Stimulated activated naive CD8-positive, alpha-beta T cell treated with anti-CD3 and anti-CD28 coated beads, Interleukin-15, amount 100 ng/mL, for 72 hours (primary cell): ENCODE data around the gene SGMS2.
"Not testable (repeated sequence)": the region's sequence is repeated elsewhere in the genome, so short reads cannot be mapped to it uniquely, and the experiment has no call there.

Experiments used
- ATAC-seq: fragments of 150-1000 bp; cut with Tn5 transposase; 2 replicates; pipeline ENCODE4 v1.10.0; 2021; ENCODE audit warnings: mild to moderate bottlenecking, moderate library complexity
- DNase-seq, 2 donors: peaks; one replicate each; pipeline ENCODE4 v3.0.0; 2021 to 2022
- H3K27ac Mint-ChIP-seq, 2 donors: one replicate each; pipeline ENCODE4 v1.8.0; 2022; ENCODE audit warnings: mild to moderate bottlenecking in 2 of 2, mixed read lengths in 2 of 2, moderate library complexity in 2 of 2
- H3K27me3 Mint-ChIP-seq: one replicate; pipeline ENCODE4 v1.8.0; 2022; ENCODE audit warnings: mixed read lengths
- H3K4me1 Mint-ChIP-seq: one replicate; pipeline ENCODE4 v1.8.0; 2022; ENCODE audit warnings: mild to moderate bottlenecking, mixed read lengths
- H3K4me3 Mint-ChIP-seq, 2 donors: one replicate each; pipeline ENCODE4 v1.8.0; 2022; ENCODE audit warnings: mild to moderate bottlenecking in 2 of 2, mixed read lengths in 2 of 2, moderate library complexity in 1 of 2
- H3K9me3 Mint-ChIP-seq, 2 donors: one replicate each; pipeline ENCODE4 v1.8.0; 2022; ENCODE audit warnings: mixed read lengths in 2 of 2

SGMS2 gene

DNA sequence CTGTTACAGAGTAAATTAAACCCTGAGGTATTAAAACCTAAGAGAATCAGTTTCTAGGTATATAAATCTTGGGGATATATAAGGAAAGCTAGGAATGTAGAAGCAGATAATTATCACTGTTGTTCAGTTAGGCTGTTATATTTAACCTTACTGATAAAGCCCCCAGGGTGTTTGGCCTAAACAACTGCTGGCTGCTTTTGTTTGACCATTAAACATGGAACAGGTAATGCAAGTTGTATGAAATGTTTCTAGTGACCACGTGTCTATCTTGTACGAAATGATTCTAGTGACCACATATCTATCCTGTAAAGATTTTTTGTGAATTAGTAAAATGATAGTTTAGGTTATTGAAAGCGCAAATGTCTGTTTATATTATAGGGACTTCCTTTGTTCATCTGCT lies 52.6 kb downstream of the SGMS2 start:
- Mint-ChIP-seq H3K9me3 (peaks cover 0 to 7% of the 10 kb centered on the region in 2 donors), H3K4me1 (no peaks in the 10 kb centered on the region), H3K27me3 (peaks cover 20% of the 10 kb centered on the region), H3K27ac (no peak overlapping the region), H3K4me3 (no peak overlapping the region)
- ATAC-seq (no peak), DNase-seq (no peak)

DNA sequence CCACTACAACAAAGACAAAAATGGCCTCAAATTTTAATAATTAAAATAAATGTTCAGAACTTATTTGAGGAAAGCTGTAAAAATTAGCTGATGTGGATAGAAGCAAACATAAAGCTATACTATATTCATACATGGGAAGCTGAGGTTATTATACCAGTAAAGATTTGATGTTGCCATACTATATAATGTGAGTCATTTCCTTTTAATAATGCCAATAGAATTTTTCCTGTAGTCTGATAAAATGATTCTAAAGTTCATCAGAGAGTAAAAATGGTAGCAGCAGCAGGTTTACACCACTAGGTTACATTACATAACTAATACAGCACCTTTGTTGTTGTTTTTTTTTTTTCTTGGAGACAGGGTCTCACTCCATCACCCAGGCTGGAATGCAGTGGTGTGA lies 61.1 kb downstream of the SGMS2 start:
- Mint-ChIP-seq H3K27ac (no peak overlapping the region), H3K4me1 (no peaks in the 10 kb centered on the region), H3K9me3 (no peaks in the 10 kb centered on the region), H3K4me3 (no peak overlapping the region), H3K27me3 (peaks cover 18% of the 10 kb centered on the region)
- DNase-seq: no peak
- ATAC-seq: no peak

DNA sequence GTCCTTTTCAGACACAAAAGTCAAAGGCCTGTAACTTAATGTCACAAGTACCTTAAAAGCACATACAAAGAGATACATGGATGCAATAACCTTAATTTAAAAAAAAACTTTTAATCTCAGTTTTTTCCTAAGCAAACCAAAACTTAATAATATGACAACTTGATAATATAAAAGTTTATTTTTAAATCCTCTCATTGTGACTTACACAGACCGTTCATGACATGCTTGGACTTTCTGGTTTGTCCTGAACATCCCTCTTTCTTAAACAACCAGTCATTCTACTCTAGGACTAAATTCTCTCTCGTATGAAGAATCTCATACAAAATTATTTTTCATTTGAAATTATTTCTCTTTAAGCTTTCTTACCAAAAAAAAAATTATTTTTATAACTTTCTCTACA lies 63.5 kb downstream of the SGMS2 start:
- no peak for ATAC-seq
- DNase-seq: no peak
- Mint-ChIP-seq H3K4me1 (no peaks in the 10 kb centered on the region), H3K4me3 (no peak overlapping the region), H3K27me3 (peaks cover 8% of the 10 kb centered on the region), H3K9me3 (no peaks in the 10 kb centered on the region), H3K27ac (no peak overlapping the region)

DNA sequence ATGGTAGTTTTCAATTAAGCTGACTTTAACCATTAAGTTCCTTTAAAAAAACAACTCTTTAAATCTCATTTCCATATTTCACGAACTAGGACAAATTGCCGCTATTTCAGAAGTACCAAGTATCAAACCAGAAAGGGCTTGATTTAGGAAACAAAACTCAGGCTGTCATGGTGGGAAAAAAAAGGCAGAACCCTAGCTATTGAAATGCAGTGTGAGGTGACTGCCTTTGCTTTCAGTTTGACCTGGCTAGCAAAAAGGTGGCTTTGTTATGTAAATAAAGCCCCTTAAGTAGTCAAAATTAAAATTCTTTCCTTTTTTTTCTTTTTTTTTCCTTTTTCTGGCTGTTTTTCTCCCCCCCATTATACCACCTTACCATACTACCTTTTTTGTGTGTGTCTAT lies 66.0 kb downstream of the SGMS2 start:
- no peak for DNase-seq
- Mint-ChIP-seq H3K9me3 (no peaks in the 10 kb centered on the region), H3K4me3 (no peak overlapping the region), H3K4me1 (no peaks in the 10 kb centered on the region), H3K27me3 (peaks cover 11% of the 10 kb centered on the region), H3K27ac (no peak overlapping the region)
- no peak for ATAC-seq

DNA sequence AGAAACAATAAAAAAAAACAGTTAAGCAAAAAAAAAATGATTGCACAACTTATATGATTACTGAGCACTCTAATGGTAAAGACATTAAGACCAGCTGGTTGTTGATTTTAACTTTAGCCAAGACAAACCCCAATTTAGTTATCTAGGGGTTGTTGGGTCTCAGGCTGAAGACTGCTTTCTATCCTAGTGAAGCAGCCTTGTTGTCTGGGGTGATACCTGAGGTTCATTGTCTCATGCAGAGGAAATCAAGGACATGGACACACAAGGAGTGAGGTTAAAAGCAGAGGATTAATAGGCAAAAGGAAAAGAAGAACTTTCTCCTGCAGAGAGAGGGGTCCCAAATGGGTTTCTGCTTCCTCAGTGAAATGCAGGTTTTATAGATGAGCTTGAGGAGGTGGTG lies 66.6 kb downstream of the SGMS2 start:
- DNase-seq: no peak
- Mint-ChIP-seq H3K9me3 (no peaks in the 10 kb centered on the region), H3K27me3 (peaks cover 14% of the 10 kb centered on the region), H3K4me3 (no peak overlapping the region), H3K4me1 (no peaks in the 10 kb centered on the region), H3K27ac (no peak overlapping the region)
- no peak for ATAC-seq

DNA sequence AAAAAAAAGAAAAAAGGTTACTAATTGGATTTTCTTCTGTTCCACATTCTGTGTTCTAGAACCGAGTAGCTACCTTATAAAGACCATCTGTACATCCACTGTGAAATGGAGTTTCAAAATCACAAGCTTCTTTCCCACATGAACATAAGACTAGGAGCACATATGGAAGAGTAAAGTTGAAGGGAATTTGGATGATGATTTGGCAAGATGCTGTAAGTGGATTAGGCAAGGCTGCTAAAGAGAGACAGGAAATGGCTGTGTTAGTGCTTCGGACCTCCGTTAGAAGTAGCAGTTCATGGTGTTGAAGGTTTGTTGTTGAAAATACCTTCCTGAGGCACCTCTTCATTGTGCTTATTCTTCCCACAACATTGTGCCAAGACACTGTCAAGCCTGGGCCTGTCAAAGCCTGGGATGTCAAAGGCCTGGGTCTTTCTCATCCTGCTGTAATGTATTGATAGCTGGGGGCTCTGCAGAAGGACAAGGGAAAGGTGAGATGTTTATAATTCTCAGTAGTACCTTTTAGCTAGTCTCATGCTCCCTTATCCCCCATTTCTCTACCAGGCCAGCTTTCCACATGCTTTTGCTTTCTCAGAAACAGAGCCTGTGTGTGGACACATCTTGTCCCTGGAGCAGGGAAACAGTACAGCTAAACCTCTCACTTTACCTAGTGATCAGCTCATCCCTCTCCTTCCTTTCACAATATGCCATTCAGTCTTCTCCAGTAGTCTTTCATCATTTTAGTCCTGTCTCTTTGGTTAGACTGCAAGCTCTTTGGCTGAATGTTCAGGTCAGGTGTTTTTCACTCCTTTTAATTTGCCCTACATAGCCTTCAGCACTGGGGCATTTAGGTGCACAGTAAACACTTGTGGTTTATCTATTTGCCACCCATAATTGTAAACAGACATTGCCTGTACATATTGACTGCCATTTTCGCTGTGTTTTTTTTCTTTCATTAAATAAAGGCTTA lies 68.7 kb downstream of the SGMS2 start:
- no peaks in the 10 kb centered on the region for H3K9me3 Mint-ChIP-seq
- no peak for ATAC-seq
- peaks cover 19% of the 10 kb centered on the region for H3K27me3 Mint-ChIP-seq
- DNase-seq: no peak
- no peaks in the 10 kb centered on the region for H3K4me1 Mint-ChIP-seq
- no peak overlapping the region for H3K27ac Mint-ChIP-seq
- no peak overlapping the region for H3K4me3 Mint-ChIP-seq

DNA sequence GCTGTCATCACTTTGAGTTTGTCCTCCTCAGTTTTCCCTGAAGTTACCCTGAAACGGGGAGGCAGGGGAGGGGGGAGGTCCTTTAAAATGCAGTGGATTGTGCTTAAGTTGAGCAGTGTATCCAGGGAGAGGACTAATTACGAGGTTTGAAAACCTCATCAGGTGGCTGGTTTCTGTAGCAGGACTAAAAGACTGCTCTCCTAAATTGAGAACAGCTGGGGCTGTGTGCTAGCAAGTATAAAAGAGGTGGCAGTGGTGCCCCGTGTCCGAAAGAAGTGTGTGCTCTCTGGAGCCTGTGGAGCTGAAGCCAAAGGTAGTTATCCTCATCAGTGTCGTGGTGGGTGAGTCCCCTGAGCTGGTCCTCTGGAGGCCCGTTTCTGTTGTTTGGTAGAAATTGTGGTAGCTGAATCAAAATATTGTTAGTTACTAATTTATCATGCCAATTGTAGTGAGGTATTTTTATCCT lies 69.4 kb downstream of the SGMS2 start:
- no peak overlapping the region for H3K4me3 Mint-ChIP-seq
- no peaks in the 10 kb centered on the region for H3K9me3 Mint-ChIP-seq
- H3K4me1 Mint-ChIP-seq: no peaks in the 10 kb centered on the region
- ATAC-seq (no peak), DNase-seq (no peak)
- no peak overlapping the region for H3K27ac Mint-ChIP-seq
- peaks cover 19% of the 10 kb centered on the region for H3K27me3 Mint-ChIP-seq

DNA sequence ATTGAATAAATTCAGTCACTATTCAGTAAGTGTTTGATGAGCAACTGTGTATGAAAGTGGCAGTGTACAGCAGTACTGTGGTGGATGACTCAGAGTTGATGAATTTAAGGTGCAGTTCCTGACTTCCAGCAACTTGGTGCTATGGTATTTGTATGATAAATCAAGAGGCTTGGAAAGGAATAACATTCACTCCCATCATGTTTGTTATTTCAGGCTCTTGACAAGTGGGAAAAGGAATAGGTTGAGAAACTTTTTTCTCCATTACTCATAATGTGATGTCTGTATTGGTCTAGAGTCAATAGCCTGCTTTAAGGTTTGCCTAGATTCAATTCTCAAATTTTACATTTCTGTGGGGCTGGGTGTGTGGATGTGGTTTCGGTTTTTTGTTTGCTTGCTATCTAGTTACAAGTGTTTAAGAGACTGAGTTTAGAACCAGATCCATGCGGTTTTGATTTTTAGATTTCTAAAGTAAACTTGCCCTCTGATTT lies 71.5 kb downstream of the SGMS2 start:
- H3K4me1 Mint-ChIP-seq: no peaks in the 10 kb centered on the region
- no peak overlapping the region for H3K27ac Mint-ChIP-seq
- ATAC-seq: peak; percentile 93
- peaks cover 19% of the 10 kb centered on the region for H3K27me3 Mint-ChIP-seq
- H3K9me3 Mint-ChIP-seq: no peaks in the 10 kb centered on the region
- no peak overlapping the region for H3K4me3 Mint-ChIP-seq
- DNase-seq: no peak

DNA sequence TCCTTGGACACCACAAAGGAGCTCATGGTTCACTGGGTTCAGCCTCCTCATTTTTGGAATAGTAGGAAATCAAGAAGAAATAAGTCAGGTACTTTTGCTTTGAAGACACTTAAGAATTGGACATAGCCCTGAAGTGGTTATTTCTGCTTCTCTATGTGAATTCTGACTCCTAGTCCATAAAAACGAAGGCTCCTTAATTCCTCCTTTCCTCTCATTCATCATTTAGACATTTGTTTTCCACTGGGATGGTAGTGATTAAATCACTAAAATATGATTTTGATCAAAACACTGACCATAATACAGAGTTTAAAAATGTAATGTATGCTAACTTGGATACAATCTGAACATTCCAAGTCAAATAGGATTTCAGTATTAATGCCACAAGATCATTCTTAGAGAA lies 71.9 kb downstream of the SGMS2 start:
- Mint-ChIP-seq H3K4me3 (no peak overlapping the region), H3K4me1 (no peaks in the 10 kb centered on the region), H3K9me3 (no peaks in the 10 kb centered on the region), H3K27ac (no peak overlapping the region), H3K27me3 (peaks cover 21% of the 10 kb centered on the region)
- DNase-seq (no peak), ATAC-seq (no peak)

DNA sequence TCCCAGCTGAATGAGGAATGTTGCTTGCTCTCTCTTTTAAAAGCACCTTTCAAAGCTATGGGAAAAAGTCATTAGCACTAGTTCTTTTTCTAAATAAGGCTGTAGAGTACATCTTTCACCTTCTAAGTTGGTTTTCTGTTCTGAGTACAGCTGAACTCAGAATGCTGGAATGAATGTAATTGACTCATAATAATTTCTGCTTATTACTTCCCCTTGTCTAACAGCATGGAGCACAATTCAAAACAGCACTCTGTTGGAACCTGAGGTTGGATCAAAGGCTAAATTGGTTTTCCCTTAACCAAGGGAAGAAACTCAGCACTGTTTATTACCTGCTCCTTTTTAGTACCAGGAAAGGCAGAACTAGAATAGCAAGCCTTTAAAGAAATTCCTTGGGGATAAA lies 73.1 kb downstream of the SGMS2 start:
- Mint-ChIP-seq H3K4me3 (no peak overlapping the region), H3K9me3 (no peaks in the 10 kb centered on the region)
- ATAC-seq: peak; percentile 45

DNA sequence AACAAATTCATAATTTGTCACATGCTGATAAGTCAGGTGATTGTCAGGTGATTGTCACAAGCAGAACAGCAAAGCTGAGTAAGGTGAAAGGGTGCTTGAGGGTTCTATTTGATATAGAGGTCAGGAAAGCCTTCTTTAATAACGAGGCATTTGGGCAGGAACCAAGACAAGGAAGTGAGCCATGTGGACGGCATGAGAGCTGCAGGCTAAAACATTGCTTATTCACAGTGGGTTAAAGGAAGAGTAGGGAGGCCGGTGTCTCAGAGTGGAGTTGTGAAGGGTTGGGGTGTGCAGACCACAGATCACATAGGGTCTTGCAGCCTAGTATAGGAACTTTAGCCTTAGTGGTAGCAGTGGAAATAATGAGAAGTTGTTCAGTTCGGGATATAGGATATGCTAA lies 75.3 kb downstream of the SGMS2 start:
- no peaks in the 10 kb centered on the region for H3K4me1 Mint-ChIP-seq
- H3K4me3 Mint-ChIP-seq: no peak overlapping the region
- peaks cover 36% of the 10 kb centered on the region for H3K27me3 Mint-ChIP-seq

More for the DNA sequence above, 73.1 kb downstream of the SGMS2 start:
- no peak for DNase-seq
- Mint-ChIP-seq H3K27ac (no peak overlapping the region), H3K27me3 (peaks cover 33% of the 10 kb centered on the region), H3K4me1 (no peaks in the 10 kb centered on the region)

DNA sequence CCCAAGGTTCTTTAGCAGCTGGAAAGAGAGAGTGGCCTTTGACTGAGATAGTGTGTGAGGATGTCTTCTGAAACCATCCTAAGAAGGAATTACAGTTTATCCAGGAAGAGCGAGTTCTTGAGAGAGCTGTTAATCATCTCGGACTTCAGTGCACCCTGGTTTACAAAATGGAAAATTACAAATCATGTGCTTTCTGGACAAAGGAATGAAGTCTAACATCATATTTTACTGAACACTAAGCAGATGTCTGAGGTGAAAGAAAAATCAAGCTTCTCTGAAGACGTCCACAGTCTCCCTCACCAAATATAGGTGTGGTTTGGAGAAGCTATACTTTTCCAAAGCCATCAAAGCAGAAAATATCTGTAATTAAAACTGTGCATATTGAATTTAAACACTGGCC lies 75.8 kb downstream of the SGMS2 start:
- H3K4me1 Mint-ChIP-seq: no peaks in the 10 kb centered on the region
- no peak overlapping the region for H3K27ac Mint-ChIP-seq
- no peak overlapping the region for H3K4me3 Mint-ChIP-seq
- H3K27me3 Mint-ChIP-seq: peaks cover 31% of the 10 kb centered on the region
- peaks cover 10 to 15% of the 10 kb centered on the region in 2 donors for H3K9me3 Mint-ChIP-seq
- DNase-seq (no peak), ATAC-seq (no peak)

More for the DNA sequence above, 75.3 kb downstream of the SGMS2 start:
- DNase-seq (no peak), ATAC-seq (no peak)
- Mint-ChIP-seq H3K9me3 (peaks cover 9 to 11% of the 10 kb centered on the region in 2 donors), H3K27ac (no peak overlapping the region)

DNA sequence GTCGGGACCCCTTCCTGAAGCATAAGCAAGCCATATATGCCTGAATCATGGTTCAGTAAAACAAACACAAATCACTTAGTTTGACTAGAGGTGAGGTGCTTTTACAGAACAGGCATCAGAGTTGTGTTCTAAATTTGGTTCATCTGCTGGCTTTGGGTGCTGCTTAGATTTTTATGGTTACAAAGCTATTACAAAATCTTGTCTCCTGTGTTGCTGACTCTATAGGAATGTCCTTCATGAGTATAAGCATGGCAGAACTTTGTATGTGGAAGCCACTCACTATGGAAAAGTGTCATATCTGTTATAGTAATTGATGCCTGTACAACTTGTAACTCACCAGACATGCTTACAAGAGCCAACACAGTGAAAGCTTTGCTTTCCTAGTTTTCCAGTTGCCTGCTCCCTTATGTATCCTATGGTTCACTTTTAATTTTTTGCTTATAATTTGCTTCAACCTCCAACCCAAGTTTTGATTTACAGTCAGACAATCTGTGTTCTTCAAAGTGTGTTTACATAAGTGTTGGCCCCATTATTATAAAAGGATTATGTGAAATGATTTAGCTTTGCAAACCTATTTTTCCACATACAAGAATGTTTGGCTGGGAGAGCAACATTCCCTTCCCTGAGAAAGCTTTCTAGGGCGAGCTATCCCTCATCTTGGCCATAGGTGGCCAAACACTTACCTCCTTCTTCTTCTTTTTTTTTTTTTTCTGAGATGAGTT lies 76.6 kb downstream of the SGMS2 start:
- no peak for ATAC-seq
- Mint-ChIP-seq H3K9me3 (peaks cover 10 to 15% of the 10 kb centered on the region in 2 donors), H3K4me3 (no peak overlapping the region), H3K27me3 (peaks cover 25% of the 10 kb centered on the region), H3K27ac (no peak overlapping the region), H3K4me1 (no peaks in the 10 kb centered on the region)
- no peak for DNase-seq

DNA sequence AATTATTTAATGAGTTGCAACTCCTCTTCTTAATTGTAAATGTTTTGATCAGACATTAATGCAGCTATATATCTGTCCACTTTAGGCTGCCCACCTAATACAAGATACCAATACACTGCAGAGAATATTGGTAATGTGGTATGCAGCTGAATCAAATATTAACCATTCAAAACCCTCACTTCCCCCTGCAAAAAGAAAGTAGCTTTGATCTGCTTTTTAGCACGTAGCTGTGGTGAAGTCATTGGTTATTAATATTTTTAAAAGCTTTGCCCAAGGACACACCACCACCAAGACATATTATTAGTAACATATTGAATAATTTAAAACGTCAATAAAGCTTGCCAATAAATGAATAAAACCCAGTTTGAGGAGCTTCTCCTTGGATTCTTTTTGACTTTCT lies 78.0 kb downstream of the SGMS2 start:
- Mint-ChIP-seq H3K27me3 (peaks cover 20% of the 10 kb centered on the region), H3K9me3 (peaks cover 10 to 15% of the 10 kb centered on the region in 2 donors), H3K4me1 (no peaks in the 10 kb centered on the region), H3K27ac (no peak overlapping the region), H3K4me3 (no peak overlapping the region)
- ATAC-seq: no peak
- DNase-seq: no peak

DNA sequence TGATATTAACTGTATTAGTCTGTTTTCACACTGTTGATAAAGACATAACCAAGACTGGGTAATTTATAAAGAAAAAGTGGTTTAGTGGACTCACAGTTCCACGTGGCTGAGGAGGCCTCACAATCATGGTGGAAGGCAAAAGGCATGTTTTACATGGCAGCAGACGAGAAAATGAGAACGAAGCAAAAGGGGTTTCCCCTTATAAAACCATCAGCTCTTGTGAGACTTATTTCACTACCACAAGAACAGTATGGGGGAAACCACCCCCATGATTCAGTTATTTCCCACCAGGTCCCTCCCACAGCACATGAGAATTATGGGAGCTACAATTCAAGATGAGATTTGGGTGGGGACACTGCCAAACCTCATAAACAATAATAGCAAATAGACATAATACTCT lies 80.3 kb downstream of the SGMS2 start:
- Mint-ChIP-seq H3K9me3 (peaks cover 10 to 15% of the 10 kb centered on the region in 2 donors), H3K27me3 (peaks cover 20% of the 10 kb centered on the region)
- ATAC-seq, H3K4me3 Mint-ChIP-seq, DNase-seq, H3K27ac Mint-ChIP-seq, H3K4me1 Mint-ChIP-seq: not testable (repeated sequence)
